ENCODE data around the gene DISP3.

- TF ChIP-seq, protein P1, sequence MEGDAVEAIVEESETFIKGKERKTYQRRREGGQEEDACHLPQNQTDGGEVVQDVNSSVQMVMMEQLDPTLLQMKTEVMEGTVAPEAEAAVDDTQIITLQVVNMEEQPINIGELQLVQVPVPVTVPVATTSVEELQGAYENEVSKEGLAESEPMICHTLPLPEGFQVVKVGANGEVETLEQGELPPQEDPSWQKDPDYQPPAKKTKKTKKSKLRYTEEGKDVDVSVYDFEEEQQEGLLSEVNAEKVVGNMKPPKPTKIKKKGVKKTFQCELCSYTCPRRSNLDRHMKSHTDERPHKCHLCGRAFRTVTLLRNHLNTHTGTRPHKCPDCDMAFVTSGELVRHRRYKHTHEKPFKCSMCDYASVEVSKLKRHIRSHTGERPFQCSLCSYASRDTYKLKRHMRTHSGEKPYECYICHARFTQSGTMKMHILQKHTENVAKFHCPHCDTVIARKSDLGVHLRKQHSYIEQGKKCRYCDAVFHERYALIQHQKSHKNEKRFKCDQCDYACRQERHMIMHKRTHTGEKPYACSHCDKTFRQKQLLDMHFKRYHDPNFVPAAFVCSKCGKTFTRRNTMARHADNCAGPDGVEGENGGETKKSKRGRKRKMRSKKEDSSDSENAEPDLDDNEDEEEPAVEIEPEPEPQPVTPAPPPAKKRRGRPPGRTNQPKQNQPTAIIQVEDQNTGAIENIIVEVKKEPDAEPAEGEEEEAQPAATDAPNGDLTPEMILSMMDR (IDR thresholded peaks at IDR 0.05; ENCODE audit: low read depth, low read length): no peak
- TF ChIP-seq POLR2A (IDR thresholded peaks at IDR 0.05; ENCODE audit: extremely low read depth, insufficient read length) (no peak), MAX (IDR thresholded peaks at IDR 0.05; ENCODE audit: low read depth, low read length) (no peak)
These were observed 31.1 kb upstream of the DISP3 start for GRCh38 chr1:11447903-11448302.

Measured in NB4 (cell line).